HG03520 (cell line): ENCODE data around the gene BEAN1.

ENCODE experiments used
- ATAC-seq: cut with Tn5 transposase; IDR thresholded peaks from one replicate; pipeline ENCODE4 v1.9.1; 2021; ENCODE audit warnings: mild to moderate bottlenecking, moderate library complexity; ENCODE audit not compliant: unreplicated experiment

BEAN1 gene

DNA sequence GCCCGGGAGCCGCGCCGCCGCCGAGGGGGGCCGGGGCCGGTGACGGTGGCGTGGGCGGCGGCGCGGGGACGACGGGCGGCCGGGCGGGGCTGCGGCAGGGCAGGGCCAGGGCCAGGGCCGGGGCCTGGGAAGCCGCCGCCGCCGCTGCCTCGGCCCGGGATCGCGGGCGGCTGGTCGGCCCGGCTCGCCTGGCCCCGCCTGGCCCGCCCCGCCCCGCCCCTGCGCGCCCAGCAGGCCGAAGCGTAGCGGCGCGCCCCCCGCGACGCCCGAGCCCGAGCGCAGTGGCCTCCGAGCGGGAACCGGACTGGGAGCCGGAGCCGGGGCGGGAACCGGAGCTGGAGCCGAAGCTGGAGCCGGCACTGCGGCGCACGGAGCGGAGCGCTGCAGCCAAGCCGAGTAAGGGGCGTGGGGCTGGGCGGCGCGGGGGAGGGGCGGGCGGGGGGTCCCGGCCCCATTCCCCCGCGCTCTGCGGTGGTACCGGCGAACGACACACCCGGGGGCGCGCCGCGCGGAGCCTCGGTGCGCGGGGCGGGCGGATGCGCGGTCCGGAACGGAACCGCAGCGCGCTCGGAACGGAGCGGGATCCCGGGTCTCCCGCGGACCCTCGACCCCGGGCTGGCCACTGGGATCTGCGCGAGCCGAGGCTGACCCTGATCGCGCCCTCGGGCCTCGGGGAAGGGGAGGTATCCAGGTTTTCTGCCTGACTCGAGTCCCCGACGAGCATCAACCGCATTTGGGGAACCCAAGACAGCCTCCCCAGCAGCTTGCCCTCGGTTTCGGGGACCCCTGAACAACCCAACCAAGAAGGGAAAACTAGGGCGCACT, at the start of gene BEAN1:
Gene BEAN1, plus strand, starts transcription at position 260 of the 825 bp plus-strand sequence. CDS start 10,382 bp downstream, outside the sequence.
- no peak for ATAC-seq

- ATAC-seq, result no peak
Measured at GRCh38 chr16:66377324-66377723, 49.8 kb upstream of the BEAN1 start.

GRCh38 chr16:66378741-66379570, 48.1 kb upstream of the BEAN1 start:
- no peak for ATAC-seq

GRCh38 chr16:66379571-66379941, 47.5 kb upstream of the BEAN1 start:
- ATAC-seq, result no peak

- ATAC-seq, result no peak
Measured at GRCh38 chr16:66380421-66380820, 46.7 kb upstream of the BEAN1 start.

DNA sequence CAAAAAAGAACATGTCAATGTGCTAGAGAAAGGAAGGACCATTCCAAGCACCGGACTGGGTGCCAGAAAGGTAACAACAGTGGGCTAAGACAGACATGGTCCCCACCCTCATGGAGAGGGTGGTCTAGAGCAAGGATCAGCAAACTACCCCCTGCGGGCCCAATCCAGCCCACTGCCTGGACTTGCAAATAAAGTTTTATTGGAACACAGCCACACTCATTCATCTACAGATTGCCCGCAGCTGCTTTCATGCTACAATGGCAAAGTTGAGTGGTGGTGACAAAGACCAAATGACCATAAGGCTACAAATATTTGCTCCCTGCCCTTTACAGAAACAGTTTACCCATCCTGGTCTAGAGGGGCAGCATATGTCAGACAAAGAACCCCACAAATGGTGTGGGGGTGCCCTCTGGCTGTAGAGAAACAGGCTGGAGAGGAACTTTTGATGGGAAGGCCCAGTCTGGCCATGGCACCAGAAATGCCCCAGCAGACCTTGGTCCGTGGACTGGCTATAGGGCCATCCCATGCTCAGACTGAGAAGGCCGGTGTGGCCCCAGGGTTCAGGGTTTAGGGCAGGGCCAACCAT, 45.4 kb upstream of the BEAN1 start:
- no peak for ATAC-seq

DNA sequence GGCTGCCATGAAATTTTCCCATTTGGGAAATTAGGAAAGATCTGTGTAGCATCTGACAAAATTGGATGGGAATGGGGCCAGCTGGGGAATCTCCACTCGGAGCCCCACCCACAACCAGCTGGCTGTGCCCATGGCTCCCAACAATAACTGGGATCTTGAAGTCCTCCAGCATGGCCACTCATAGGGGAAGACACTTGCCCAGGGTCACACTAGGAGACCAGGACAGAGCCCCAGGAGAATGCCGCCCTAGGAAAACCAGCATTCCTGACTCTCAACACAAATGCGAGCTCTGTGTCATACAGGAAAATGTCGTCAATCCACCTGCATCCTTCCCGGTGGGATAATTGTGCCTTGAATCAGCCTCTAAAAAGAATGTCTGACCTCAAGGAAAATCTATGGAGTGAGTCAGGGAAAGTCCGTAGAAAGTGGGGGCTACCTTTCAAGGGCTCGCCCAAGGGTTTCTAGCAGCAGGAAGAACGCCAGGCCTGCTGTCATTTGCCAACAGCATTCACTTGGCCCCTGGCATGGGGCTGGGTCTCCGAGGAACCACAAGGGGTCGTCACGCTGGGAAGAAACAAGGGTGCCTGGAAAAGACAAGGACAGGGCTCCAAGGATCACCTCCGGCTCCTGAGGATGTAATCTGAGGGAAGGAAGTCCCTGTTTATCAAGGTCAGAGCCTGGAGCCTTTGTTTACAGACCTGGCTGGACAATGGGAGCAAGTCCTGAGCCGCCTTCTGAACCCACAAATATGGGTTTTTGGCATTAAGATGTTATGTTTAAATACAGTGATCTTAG, 44.7 kb upstream of the BEAN1 start:
- no peak for ATAC-seq

- ATAC-seq, result no peak
Measured at GRCh38 chr16:66382966-66383299, 44.2 kb upstream of the BEAN1 start.

GRCh38 chr16:66383551-66383950, 43.5 kb upstream of the BEAN1 start:
- no peak for ATAC-seq

GRCh38 chr16:66385415-66385814, 41.7 kb upstream of the BEAN1 start:
- no peak for ATAC-seq

DNA sequence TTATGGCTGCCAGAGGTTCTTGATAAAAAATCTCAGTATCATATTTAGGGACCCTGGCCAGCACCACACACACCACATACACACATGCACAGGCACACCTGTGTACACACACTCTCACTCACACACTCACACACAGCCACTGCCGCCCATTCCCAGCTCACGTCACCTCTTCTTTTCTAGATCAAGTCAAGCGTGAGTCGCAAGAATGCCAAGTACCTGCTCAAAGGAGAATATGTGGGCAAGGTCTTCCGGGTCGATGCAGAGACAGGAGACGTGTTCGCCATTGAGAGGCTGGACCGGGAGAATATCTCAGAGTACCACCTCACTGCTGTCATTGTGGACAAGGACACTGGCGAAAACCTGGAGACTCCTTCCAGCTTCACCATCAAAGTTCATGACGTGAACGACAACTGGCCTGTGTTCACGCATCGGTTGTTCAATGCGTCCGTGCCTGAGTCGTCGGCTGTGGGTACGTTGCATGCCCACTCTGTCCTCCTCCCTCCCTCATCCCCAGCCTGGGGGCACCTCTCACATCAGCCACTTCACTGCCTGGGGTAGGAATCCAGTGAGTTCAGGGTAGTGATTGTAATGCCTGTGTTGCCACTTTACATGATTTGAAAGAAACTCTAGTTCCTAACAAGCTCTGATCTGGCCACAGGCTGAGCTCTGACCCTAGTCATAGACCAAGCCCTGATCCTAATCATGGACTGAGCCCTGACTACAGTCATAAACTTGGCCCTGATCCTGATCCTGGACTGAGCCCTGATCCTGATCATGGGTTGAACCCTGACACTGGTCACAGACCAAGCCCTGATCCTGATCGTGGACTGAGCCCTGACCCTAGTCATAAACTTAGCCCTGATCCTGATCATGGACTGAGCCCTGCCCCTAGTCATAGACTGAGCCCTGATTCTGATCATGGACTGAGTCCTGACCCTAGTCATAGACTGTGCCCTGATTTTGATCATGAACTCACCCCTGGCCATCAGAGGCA, 40.2 kb upstream of the BEAN1 start:
- no peak for ATAC-seq

GRCh38 chr16:66387817-66388332, 39.2 kb upstream of the BEAN1 start:
- ATAC-seq, result no peak

GRCh38 chr16:66388350-66389139, 38.5 kb upstream of the BEAN1 start:
- no peak for ATAC-seq

GRCh38 chr16:66389256-66390176, 37.6 kb upstream of the BEAN1 start:
- ATAC-seq, result no peak

DNA sequence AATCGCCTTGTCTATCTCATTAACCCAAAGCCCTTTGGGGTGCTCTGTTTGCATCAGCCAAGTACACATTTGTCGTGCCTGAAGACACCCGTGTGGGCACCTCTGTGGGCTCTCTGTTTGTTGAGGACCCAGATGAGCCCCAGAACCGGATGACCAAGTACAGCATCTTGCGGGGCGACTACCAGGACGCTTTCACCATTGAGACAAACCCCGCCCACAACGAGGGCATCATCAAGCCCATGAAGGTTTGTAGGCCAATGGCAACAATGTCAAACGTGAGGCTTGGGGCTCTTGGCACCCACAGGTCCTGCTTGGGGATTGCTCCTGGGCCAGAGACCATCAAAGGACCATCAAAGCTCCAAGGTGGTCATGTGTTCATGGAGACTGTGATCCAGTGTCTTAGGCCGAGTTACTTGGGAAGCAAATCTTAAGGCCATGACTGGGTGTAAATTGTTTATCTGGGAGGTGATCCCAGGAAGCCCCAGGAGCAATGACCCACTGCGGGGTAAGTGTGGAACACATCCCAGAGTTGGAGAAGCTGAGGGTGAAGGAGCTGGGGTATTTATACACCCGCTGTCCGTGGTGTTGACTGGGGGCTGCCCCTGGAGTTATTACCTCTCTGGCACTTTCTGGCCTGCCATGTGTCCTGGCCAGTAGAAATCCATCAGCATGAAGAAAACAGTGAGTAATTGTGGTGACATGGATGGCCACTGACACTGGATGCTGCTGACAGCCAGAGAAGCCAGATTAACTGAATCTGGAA, 36.6 kb upstream of the BEAN1 start:
- ATAC-seq, result no peak

GRCh38 chr16:66391726-66392670, 35.1 kb upstream of the BEAN1 start:
- ATAC-seq, result no peak
